H1 (cell line): ENCODE results near the gene GGT5. TPM values are rescaled to one million over a fixed set of nuclear protein-coding genes. Genes with fewer than 3 reads are reported as not detected.

Source experiments
- CTCF ChIA-PET: fragments of 300-600 bp; sonication (Branson Sonifier 250); formaldehyde crosslinking; loops from one replicate; lab custom pipeline; 2021; ENCODE audit not compliant: partially characterized antibody; lab: Charles Lee
- POLR2A ChIA-PET: fragments of 300-600 bp; sonication (Branson Sonifier 250); formaldehyde crosslinking; loops from one replicate; lab custom pipeline; 2021; ENCODE audit warnings: inconsistent platforms; ENCODE audit not compliant: partially characterized antibody; lab: Charles Lee
- DNase-seq, 2 experiments: peaks; one replicate each; pipeline versions ENCODE4 v3.0.0 to v3.0.0-alpha.2; 2010 to 2022; ENCODE audit warnings: low spot score in 2 of 2, low read depth in 1 of 2, mixed read lengths in 1 of 2
- FAIRE-seq: peaks from 2 replicates; lab custom pipeline; 2011; peaks lifted over from hg19 to GRCh38; lab: Jason Lieb, UNC
- H2AFZ ChIP-seq: 2 replicates; pipeline ENCODE4 v1.8.1; 2012; ENCODE audit warnings: low read length, inconsistent platforms
- H2AK5ac ChIP-seq: 2 replicates; pipeline ENCODE4 v1.6.1; 2013; ENCODE audit warnings: low read depth, low read length
- H2BK120ac ChIP-seq: replicated peaks from 2 replicates; pipeline ENCODE3; 2013; ENCODE audit warnings: low read depth, low read length, inconsistent platforms
- H2BK12ac ChIP-seq: 2 replicates; pipeline ENCODE4 v1.6.1; 2013; ENCODE audit warnings: low read depth, low read length
- H2BK15ac ChIP-seq: 2 replicates; pipeline ENCODE4 v1.6.1; 2013; ENCODE audit warnings: low read length
- H2BK20ac ChIP-seq: 2 replicates; pipeline ENCODE4 v1.6.1; 2013; ENCODE audit warnings: low read length
- H2BK5ac ChIP-seq: 2 replicates; pipeline ENCODE4 v1.6.1; 2013; ENCODE audit warnings: low read depth, low read length
- H3K14ac ChIP-seq: 2 replicates; pipeline ENCODE4 v1.6.1; 2013; ENCODE audit warnings: inconsistent platforms; ENCODE audit not compliant: insufficient read length
- H3K18ac ChIP-seq: 2 replicates; pipeline ENCODE4 v1.6.1; 2013; ENCODE audit warnings: low read length; ENCODE audit errors: extremely low read depth
- H3K23ac ChIP-seq: 2 replicates; pipeline ENCODE4 v1.6.1; 2013; ENCODE audit warnings: inconsistent platforms; ENCODE audit not compliant: insufficient read length
- H3K23me2 ChIP-seq: 2 replicates; pipeline ENCODE4 v1.6.1; 2013; ENCODE audit warnings: low read depth, low read length
- H3K27ac ChIP-seq: 2 replicates; pipeline ENCODE4 v1.6.1; 2011; ENCODE audit warnings: low read depth, low read length, inconsistent platforms
- H3K27me3 ChIP-seq, 4 experiments: replicated peaks in 1 of 4; 1 replicate in 1 of 4; 2 replicates in 3 of 4; pipeline versions ENCODE4 v1.6.1 to v1.8.1; 2011 to 2013; ENCODE audit warnings: low read length in 3 of 4, mild to moderate bottlenecking in 3 of 4, inconsistent platforms in 2 of 4, mixed read lengths in 2 of 4, moderate library complexity in 1 of 4; ENCODE audit not compliant: control insufficient read depth in 3 of 4, insufficient read depth in 3 of 4; ENCODE audit errors: extremely low read depth in 1 of 4
- H3K36me3 ChIP-seq, 4 experiments: 2 replicates each; pipeline versions ENCODE4 v1.6.1 to v1.8.1; 2011 to 2013; ENCODE audit warnings: mild to moderate bottlenecking in 4 of 4, low read length in 3 of 4, moderate library complexity in 2 of 4, control low read depth in 1 of 4, inconsistent platforms in 1 of 4; ENCODE audit not compliant: insufficient read depth in 4 of 4, control insufficient read depth in 2 of 4
- H3K4ac ChIP-seq: replicated peaks from 2 replicates; pipeline ENCODE3; 2013; ENCODE audit warnings: low read length, low read depth, mixed read lengths, inconsistent platforms; ENCODE audit not compliant: insufficient read length
- H3K4me1 ChIP-seq, 4 experiments: replicated peaks in 1 of 4; 1 replicate in 1 of 4; 2 replicates in 3 of 4; pipeline versions ENCODE4 v1.6.1 to v1.8.1; 2011 to 2013; ENCODE audit warnings: low read length in 3 of 4, inconsistent platforms in 2 of 4, mixed read lengths in 1 of 4; ENCODE audit not compliant: insufficient read depth in 4 of 4, control insufficient read depth in 3 of 4
- H3K4me2 ChIP-seq, 2 experiments: 2 replicates each; pipeline versions ENCODE4 v1.6.1 to v1.8.1; 2011 to 2013; ENCODE audit warnings: low read depth in 2 of 2, low read length in 2 of 2, control low read depth in 1 of 2, inconsistent platforms in 1 of 2, mild to moderate bottlenecking in 1 of 2; ENCODE audit not compliant: insufficient read depth in 1 of 2
- H3K4me3 ChIP-seq, 4 experiments: fragments of 200-600, 300-600 bp in 1 of 4; sonication (generic), shearing (Covaris generic), sonication (Bioruptor Twin) in 1 of 4; 2 replicates each; pipeline versions ENCODE4 v1.5.1 to v1.8.1; 2011 to 2016; ENCODE audit warnings: low read length in 4 of 4, low read depth in 3 of 4, control low read depth in 2 of 4, inconsistent platforms in 2 of 4, mild to moderate bottlenecking in 2 of 4, mixed read lengths in 1 of 4, moderate library complexity in 1 of 4; ENCODE audit not compliant: insufficient read depth in 2 of 4; ENCODE audit errors: extremely low read depth in 1 of 4
- H3K56ac ChIP-seq: replicated peaks from 2 replicates; pipeline ENCODE3; 2013; ENCODE audit warnings: low read depth, mild to moderate bottlenecking, mixed read lengths, low read length, inconsistent platforms; ENCODE audit not compliant: insufficient read length
- H3K79me1 ChIP-seq: 2 replicates; pipeline ENCODE4 v1.6.1; 2013; ENCODE audit warnings: low read depth, low read length, control low read depth
- H3K79me2 ChIP-seq, 2 experiments: 2 replicates each; pipeline versions ENCODE4 v1.6.1 to v1.8.1; 2012 to 2013; ENCODE audit warnings: low read length in 2 of 2, mild to moderate bottlenecking in 2 of 2, inconsistent platforms in 1 of 2; ENCODE audit not compliant: insufficient read depth in 2 of 2, control insufficient read depth in 1 of 2
- H3K9ac ChIP-seq, 4 experiments: replicated peaks in 1 of 4; 1 replicate in 1 of 4; 2 replicates in 3 of 4; pipeline versions ENCODE4 v1.6.1 to v1.8.1; 2011 to 2013; ENCODE audit warnings: low read depth in 3 of 4, low read length in 3 of 4, control low read depth in 2 of 4, mild to moderate bottlenecking in 2 of 4, moderate library complexity in 2 of 4, inconsistent platforms in 1 of 4; ENCODE audit errors: extremely low read depth in 1 of 4
- H3K9me3 ChIP-seq, 2 experiments: 2 replicates each; pipeline versions ENCODE4 v1.6.1 to v1.8.1; 2012 to 2013; ENCODE audit warnings: mild to moderate bottlenecking in 2 of 2, moderate library complexity in 2 of 2, control low read depth in 1 of 2, inconsistent platforms in 1 of 2, low read depth in 1 of 2, low read length in 1 of 2, mixed read lengths in 1 of 2; ENCODE audit not compliant: insufficient read depth in 2 of 2
- H4K20me1 ChIP-seq, 2 experiments: replicated peaks in 1 of 2; 2 replicates each; pipeline versions ENCODE3 to v1.8.1; 2011 to 2013; ENCODE audit warnings: inconsistent platforms in 2 of 2, low read length in 2 of 2, mild to moderate bottlenecking in 1 of 2; ENCODE audit not compliant: insufficient read depth in 2 of 2, control insufficient read depth in 1 of 2
- H4K5ac ChIP-seq: 2 replicates; pipeline ENCODE4 v1.6.1; 2013; ENCODE audit warnings: low read length, low read depth, mixed read lengths, inconsistent platforms; ENCODE audit not compliant: insufficient read length
- H4K8ac ChIP-seq: 2 replicates; pipeline ENCODE4 v1.8.0; 2013; ENCODE audit warnings: mild to moderate bottlenecking, moderate library complexity, low read length, inconsistent platforms; ENCODE audit not compliant: insufficient read depth; ENCODE audit errors: extremely low read depth
- H4K91ac ChIP-seq: replicated peaks from 2 replicates; pipeline ENCODE3; 2013; ENCODE audit warnings: low read length, mixed read lengths, inconsistent platforms; ENCODE audit not compliant: insufficient read length
- BRCA1 ChIP-seq: IDR thresholded peaks from 2 replicates; pipeline ENCODE4 v1.6.1; 2012; ENCODE audit warnings: low read depth, low read length, improper control_type of control experiment
- CEBPB ChIP-seq: IDR thresholded peaks from 2 replicates; pipeline ENCODE4 v1.6.1; 2012; ENCODE audit warnings: low read depth, low read length
- E2F6 ChIP-seq: IDR thresholded peaks from 2 replicates; pipeline ENCODE4 v1.6.1; 2012; ENCODE audit warnings: inconsistent platforms
- EZH2 ChIP-seq: fragments of 200-600 bp; sonication (generic); IDR thresholded peaks from 2 replicates; pipeline ENCODE4 v1.7.1; 2012; ENCODE audit warnings: low read depth, mild to moderate bottlenecking, moderate library complexity, low read length, inconsistent platforms; ENCODE audit not compliant: severe bottlenecking
- KDM1A ChIP-seq: fragments of 200-600, 300-600 bp; sonication (generic); IDR thresholded peaks from 2 replicates; pipeline ENCODE4 v1.7.1; 2016; ENCODE audit warnings: mild to moderate bottlenecking, low read length, borderline replicate concordance
- KDM4A ChIP-seq: IDR thresholded peaks from one replicate; pipeline ENCODE4 v1.7.1; 2012; ENCODE audit warnings: low read depth, mild to moderate bottlenecking, moderate library complexity, low read length, inconsistent platforms; ENCODE audit not compliant: severe bottlenecking
- NANOG ChIP-seq: IDR thresholded peaks from 2 replicates; pipeline ENCODE4 v1.6.1; 2011; ENCODE audit warnings: low read length, low read depth, mild to moderate bottlenecking, inconsistent platforms; ENCODE audit not compliant: insufficient read depth, poor library complexity, severe bottlenecking
- NRF1 ChIP-seq: IDR thresholded peaks from 2 replicates; pipeline ENCODE4 v1.6.1; 2011; ENCODE audit warnings: mild to moderate bottlenecking, low read depth, low read length, improper control_type of control experiment
- PHF8 ChIP-seq: fragments of 200-600 bp; sonication (generic); conservative IDR thresholded peaks from 2 replicates; pipeline ENCODE4 v1.7.1; 2012; ENCODE audit warnings: low read depth, mild to moderate bottlenecking, inconsistent platforms, low read length, moderate library complexity
- SIX5 ChIP-seq: IDR thresholded peaks from 2 replicates; pipeline ENCODE4 v1.6.1; 2011; ENCODE audit warnings: mild to moderate bottlenecking, low read depth, low read length
- TAF1 ChIP-seq: IDR thresholded peaks from 2 replicates; pipeline ENCODE4 v1.6.1; 2011; ENCODE audit warnings: mild to moderate bottlenecking, low read depth, low read length
- TAF7 ChIP-seq: optimal IDR thresholded peaks from 2 replicates; pipeline ENCODE3; 2011; ENCODE audit warnings: low read depth, mild to moderate bottlenecking, inconsistent platforms, low read length, moderate library complexity, borderline replicate concordance
- TEAD4 ChIP-seq: IDR thresholded peaks from 2 replicates; pipeline ENCODE4 v1.6.1; 2012; ENCODE audit warnings: low read depth, low read length, inconsistent platforms, mixed read lengths
- WGBS, 2 experiments: shearing (Covaris generic) in 1 of 2; methylation state at CpG; one replicate each; pipeline versions ENCODE4 v1.1.6 to v1.1.7; 2013 to 2015; ENCODE audit warnings: low lambda C conversion rate in 2 of 2, mixed read lengths in 2 of 2, inconsistent platforms in 1 of 2, low coverage in 1 of 2, missing lambda C conversion rate in 1 of 2; ENCODE audit not compliant: insufficient replicate concordance in 2 of 2, insufficient coverage in 1 of 2, insufficient read length in 1 of 2; ENCODE audit errors: extremely low coverage in 1 of 2, missing lambda C conversion rate in 1 of 2; 5-methylcytosine and 5-hydroxymethylcytosine counted together
- polyA plus RNA-seq, 7 experiments: library from polyadenylated mRNA; depleted of rRNA in 3 of 7; stranded (reverse) in 5 of 7; unstranded in 2 of 7; fragments of >200 nt in 5 of 7; fragments of 200-250 nt in 2 of 7; gene quantifications; 1 replicate in 5 of 7; 2 replicates in 1 of 7; 4 replicates in 1 of 7; pipeline versions ENCODE4 v1.2.1 to v1.2.3, GENCODE V29; 2011 to 2013; ENCODE audit warnings: missing spikeins in 2 of 7, mixed read lengths in 2 of 7
- total RNA-seq: library from RNA; stranded (reverse); fragmentation: NEBNext Ultra II Directional; extraction: Animal tissue kit (Norgen Biotek cat#: 25700); gene quantifications from 2 replicates; pipeline ENCODE4 v1.2.1, GENCODE V29; 2021

The GGT5 gene
- total and polyA plus RNA-seq, 2 of the 8 experiments (the other 6 are each of a cell fraction or from before 2014, with no cell fraction given) = 0.05 TPM; not detected in 1

DNA sequence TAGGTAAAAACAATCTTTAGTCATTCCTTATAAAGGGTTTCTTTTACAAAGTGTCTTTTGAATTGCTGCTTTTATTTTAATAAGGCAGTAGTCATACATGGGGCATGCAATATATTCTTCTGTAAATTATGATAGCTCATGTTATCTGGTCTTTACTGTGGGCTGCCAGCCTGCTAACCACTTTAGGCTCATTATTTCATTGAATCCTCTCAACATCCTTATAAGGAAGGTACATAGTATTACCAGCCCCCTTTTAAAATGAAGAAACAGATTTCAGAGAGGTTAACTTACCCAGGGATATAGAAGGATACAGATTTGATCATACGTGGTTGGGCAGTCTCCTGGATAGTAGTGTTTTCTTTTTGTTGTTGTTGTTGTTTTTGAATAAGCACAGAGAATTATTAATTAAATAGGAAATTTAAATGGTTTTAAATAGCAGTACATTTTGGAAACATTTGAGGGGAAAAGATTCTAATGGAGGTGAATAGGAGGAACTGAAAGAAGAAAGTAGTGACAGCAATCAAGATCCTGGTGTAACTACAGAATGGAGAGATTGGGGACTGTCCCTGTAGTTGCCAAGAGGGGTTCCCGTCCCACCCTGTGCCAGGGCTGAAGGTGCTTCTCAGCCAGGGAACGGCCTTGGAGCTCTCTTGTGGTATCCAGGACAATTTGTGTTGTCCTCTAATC lies 46.8 kb upstream of the GGT5 start:
- DNase-seq (no peak), FAIRE-seq (no peak)
- Histone ChIP-seq H3K23me2 (no peaks in the 10 kb centered on the region), H2BK12ac (no peak overlapping the region), H3K9ac (no peak overlapping the region), H2AFZ (no peak overlapping the region), H3K9me3 (no peaks in the 10 kb centered on the region), H3K27ac (no peak overlapping the region), H3K23ac (no peak overlapping the region), H3K79me1 (peaks cover 9% of the 10 kb centered on the region), H4K20me1 (peaks cover 8 to 10% of the 10 kb centered on the region in 2 experiments), H2BK5ac (no peak overlapping the region), H4K91ac (no peak overlapping the region), H3K4me2 (no peak overlapping the region), H3K4me1 (no peaks in the 10 kb centered on the region; a peak in 1 of 7 replicates), H2BK15ac (no peak overlapping the region), H3K4ac (no peak overlapping the region), H4K5ac (no peak overlapping the region), H3K27me3 (no peaks in the 10 kb centered on the region), H2BK20ac (no peak overlapping the region), H2AK5ac (no peak overlapping the region), H3K36me3 (no peaks in the 10 kb centered on the region), H2BK120ac (no peak overlapping the region), H3K14ac (no peak overlapping the region), H3K4me3 (no peak overlapping the region), H3K56ac (no peak overlapping the region), H3K18ac (no peak overlapping the region), H3K79me2 (peaks cover 0 to 58% of the 10 kb centered on the region in 2 experiments; a peak in 3 of 4 replicates), H4K8ac (no peak overlapping the region)
- ChIA-PET POLR2A (interaction anchor here (0.6 kb wide), 1 partner anchor 19 kb away, joined by 3 read pairs; no protein-coding TSS in a partner anchor), CTCF (no interaction called here)
- WGBS, 2 experiments = 89% methylated on average over 3 of the region's 3 CpGs; no CpG with 5 or more reads in 1 of the 2 experiments
- no peak for TF ChIP-seq E2F6
- TF ChIP-seq KDM1A = no peak
- no peak for TF ChIP-seq NANOG
- no peak for TF ChIP-seq TAF7
- no peak for TF ChIP-seq KDM4A
- TF ChIP-seq BRCA1 = no peak
- no peak for TF ChIP-seq CEBPB
- TF ChIP-seq SIX5 = no peak
- TF ChIP-seq EZH2 = no peak
- no peak for TF ChIP-seq NRF1
- TF ChIP-seq TAF1 = no peak
- no peak for TF ChIP-seq PHF8
- TF ChIP-seq TEAD4 = no peak
